Fibroblast of skin of right quadriceps (primary cell): ENCODE measurements around the gene RET.
A peak's percentile ranks its signal among the peaks of the same experiment; 100 is the strongest.
"Not testable (repeated sequence)": the region's sequence is repeated elsewhere in the genome, so short reads cannot be mapped to it uniquely, and the experiment has no call there.

ENCODE experiments used
- DNase-seq: peaks from one replicate; pipeline ENCODE4 v3.0.0-alpha.2; 2013

RET gene

GRCh38 chr10:43079856-43080255, 3.0 kb downstream of the RET start:
- no peak for DNase-seq

- DNase-seq, result no peak
Measured at GRCh38 chr10:43082087-43082486, 5.2 kb downstream of the RET start.

GRCh38 chr10:43082746-43083145, 5.9 kb downstream of the RET start:
- no peak for DNase-seq

GRCh38 chr10:43083764-43084163, 6.9 kb downstream of the RET start:
- no peak for DNase-seq

- DNase-seq, result no peak
Measured at GRCh38 chr10:43084812-43085211, 7.9 kb downstream of the RET start.

- DNase-seq, result no peak
Measured at GRCh38 chr10:43086321-43086942, 9.6 kb downstream of the RET start.

GRCh38 chr10:43089519-43089918, 12.7 kb downstream of the RET start:
- no peak for DNase-seq

- no peak for DNase-seq
Measured at GRCh38 chr10:43090188-43090587, 13.3 kb downstream of the RET start.

- no peak for DNase-seq
Measured at GRCh38 chr10:43090664-43091063, 13.8 kb downstream of the RET start.

GRCh38 chr10:43091846-43092245, 15.0 kb downstream of the RET start:
- no peak for DNase-seq

- DNase-seq, result no peak
Measured at GRCh38 chr10:43093423-43094076, 16.7 kb downstream of the RET start.

GRCh38 chr10:43094085-43094484, 17.2 kb downstream of the RET start:
- DNase-seq, result no peak

GRCh38 chr10:43099339-43099738, 22.5 kb downstream of the RET start:
- DNase-seq, result not testable (repeated sequence)

GRCh38 chr10:43099928-43100327, 23.1 kb downstream of the RET start:
- DNase-seq, result no peak

- no peak for DNase-seq
Measured at GRCh38 chr10:43100366-43100765, 23.5 kb downstream of the RET start.

GRCh38 chr10:43102063-43102828, 25.4 kb downstream of the RET start:
- no peak for DNase-seq

- peak; percentile 73 for DNase-seq
Measured at GRCh38 chr10:43105102-43105955, 28.5 kb downstream of the RET start.

- DNase-seq, result no peak
Measured at GRCh38 chr10:43105956-43106229, 29.0 kb downstream of the RET start.

GRCh38 chr10:43106256-43107091, 29.6 kb downstream of the RET start:
- no peak for DNase-seq

GRCh38 chr10:43108951-43109350, 32.1 kb downstream of the RET start:
- DNase-seq, result no peak

GRCh38 chr10:43109671-43110249, 32.9 kb downstream of the RET start:
- DNase-seq, result no peak
